Ecto neural progenitor cell (in vitro differentiated cells): ENCODE measurements around the gene BACH2.

Experiments
- DNase-seq: peaks from one replicate; pipeline ENCODE4 v3.0.0-alpha.2; 2018; ENCODE audit warnings: low spot score

BACH2 gene

GRCh38 chr6:89890845-89891528 is 405.7 kb downstream of the BACH2 start:
- DNase-seq = peak; percentile 51

GRCh38 chr6:89888871-89889270 is 407.8 kb downstream of the BACH2 start:
- DNase-seq = no peak

- DNase-seq = no peak
Observed at GRCh38 chr6:89888138-89888514, 408.5 kb downstream of the BACH2 start.

DNA sequence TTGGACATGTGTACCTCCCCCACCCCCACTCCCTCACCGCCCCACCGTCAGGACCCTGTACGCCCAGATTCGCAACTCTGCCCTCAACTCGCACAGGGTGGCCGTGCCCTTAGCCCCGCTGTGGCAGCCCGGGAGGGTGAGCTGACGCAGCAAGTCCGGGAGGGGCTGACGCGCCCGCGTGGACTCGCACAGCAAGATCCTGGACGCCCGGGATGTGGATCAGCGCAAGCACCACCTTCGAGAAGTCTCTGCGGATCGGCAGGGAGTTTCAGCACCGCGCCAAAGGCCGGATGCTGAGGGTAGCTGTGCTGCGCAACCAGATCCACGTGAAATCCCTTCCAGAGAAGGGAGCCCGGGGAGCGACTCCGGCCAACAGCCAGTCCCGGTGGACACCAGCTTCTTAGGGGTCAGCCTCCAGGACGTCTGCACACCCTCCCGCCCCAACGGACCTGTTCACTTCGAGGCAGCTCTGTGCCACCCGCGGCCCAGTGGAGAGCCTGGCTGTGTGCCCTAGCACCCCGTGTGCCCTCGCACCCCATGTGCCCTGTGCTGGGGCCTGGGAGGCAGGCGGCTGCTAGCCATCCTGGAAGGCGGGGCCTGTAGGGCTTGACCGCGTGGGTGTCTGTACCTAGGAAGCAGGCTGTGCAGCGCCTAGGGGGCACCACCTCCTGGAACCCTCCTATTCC is 409.0 kb downstream of the BACH2 start:
- no peak for DNase-seq

DNA sequence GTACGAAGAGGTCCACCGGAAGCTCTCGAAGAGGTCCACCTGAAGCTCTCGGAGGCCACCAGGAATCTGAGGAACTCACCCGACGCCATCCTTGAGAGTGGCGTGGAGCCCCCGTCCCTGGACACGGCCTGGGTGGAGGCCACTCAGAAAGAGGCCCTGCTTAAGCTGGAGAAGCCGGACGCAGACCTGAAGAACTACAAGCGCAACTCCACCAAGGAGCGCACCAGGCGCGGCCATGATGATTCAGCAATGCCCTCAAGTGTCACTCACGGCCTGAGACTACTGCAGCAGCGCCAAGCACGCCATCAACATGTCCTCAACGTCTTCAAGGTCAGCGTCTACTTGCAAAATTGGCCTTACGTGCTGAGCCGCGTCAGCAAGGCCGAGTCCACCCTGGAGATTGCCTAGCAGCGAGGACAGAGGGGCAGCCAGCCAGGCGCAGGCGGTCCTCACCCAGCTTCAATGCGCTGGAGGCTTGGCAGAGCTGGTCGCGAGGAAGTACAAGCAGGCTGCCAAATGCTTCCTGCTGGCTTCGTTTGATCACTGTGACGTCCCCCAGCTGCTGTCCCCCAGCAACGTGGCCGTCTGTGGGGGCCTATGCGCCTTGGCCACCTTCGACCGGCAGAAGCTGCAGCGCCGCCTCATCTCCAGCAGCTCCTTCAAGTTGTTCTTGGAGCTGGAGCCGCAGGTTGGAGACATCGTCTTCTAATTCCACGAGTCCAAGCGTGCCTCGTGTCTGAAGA is 410.1 kb downstream of the BACH2 start:
- no peak for DNase-seq
